IPS-20b (cell line): ENCODE measurements around the gene RALGPS1.
A peak's percentile ranks its signal among the peaks of the same experiment; 100 is the strongest.

ENCODE experiments used
- H3K27ac ChIP-seq: one replicate; pipeline ENCODE4 v1.5.1; 2013; ENCODE audit warnings: low read length
- H3K27me3 ChIP-seq: 2 replicates; pipeline ENCODE4 v1.6.1; 2013; ENCODE audit warnings: mild to moderate bottlenecking, low read length, inconsistent platforms; ENCODE audit not compliant: insufficient read depth
- H3K36me3 ChIP-seq: 2 replicates; pipeline ENCODE4 v1.6.1; 2013; ENCODE audit warnings: low read depth, mild to moderate bottlenecking, inconsistent platforms, low read length, moderate library complexity; ENCODE audit not compliant: insufficient read depth
- H3K4me1 ChIP-seq: 2 replicates; pipeline ENCODE4 v1.6.1; 2013; ENCODE audit warnings: mild to moderate bottlenecking, control low read depth, inconsistent platforms, low read length, moderate library complexity; ENCODE audit not compliant: insufficient read depth
- H3K4me3 ChIP-seq: 2 replicates; pipeline ENCODE4 v1.5.1; 2013; ENCODE audit warnings: mild to moderate bottlenecking, low read length, inconsistent platforms
- H3K9ac ChIP-seq: 2 replicates; pipeline ENCODE4 v1.6.1; 2013; ENCODE audit warnings: low read depth, mild to moderate bottlenecking, inconsistent platforms, low read length, moderate library complexity
- H3K9me3 ChIP-seq: 2 replicates; pipeline ENCODE4 v1.6.1; 2013; ENCODE audit warnings: mild to moderate bottlenecking, low read depth, low read length, inconsistent platforms; ENCODE audit not compliant: insufficient read depth

Gene RALGPS1

GRCh38 chr9:127102176-127102575, 187.6 kb downstream of the RALGPS1 start:
- Histone ChIP-seq H3K4me1 (no peaks in the 10 kb centered on the region), H3K9ac (no peak overlapping the region), H3K9me3 (no peaks in the 10 kb centered on the region), H3K4me3 (no peak overlapping the region), H3K27me3 (no peaks in the 10 kb centered on the region), H3K27ac (no peak overlapping the region), H3K36me3 (peaks cover 6% of the 10 kb centered on the region; the same call in 1 of the 2 replicates)

- H3K27ac ChIP-seq = no peak overlapping the region
- no peaks in the 10 kb centered on the region for H3K27me3 ChIP-seq
- H3K4me1 ChIP-seq = no peaks in the 10 kb centered on the region
- no peak overlapping the region for H3K4me3 ChIP-seq
- peaks cover 6% of the 10 kb centered on the region; the same call in 1 of the 2 replicates for H3K36me3 ChIP-seq
- H3K9ac ChIP-seq = no peak overlapping the region
- H3K9me3 ChIP-seq = no peaks in the 10 kb centered on the region
These were observed 188.2 kb downstream of the RALGPS1 start for GRCh38 chr9:127102788-127103187.

- Histone ChIP-seq H3K4me1 (no peaks in the 10 kb centered on the region), H3K27me3 (no peaks in the 10 kb centered on the region), H3K9ac (no peak overlapping the region), H3K9me3 (no peaks in the 10 kb centered on the region), H3K27ac (no peak overlapping the region), H3K4me3 (no peak overlapping the region), H3K36me3 (peaks cover 6% of the 10 kb centered on the region; the same call in 1 of the 2 replicates)
These were observed 190.2 kb downstream of the RALGPS1 start for GRCh38 chr9:127104581-127105311.

GRCh38 chr9:127105805-127106465, 191.4 kb downstream of the RALGPS1 start:
- Histone ChIP-seq H3K9me3 (no peaks in the 10 kb centered on the region), H3K9ac (no peak overlapping the region), H3K27ac (no peak overlapping the region), H3K36me3 (peaks cover 6% of the 10 kb centered on the region; the same call in 1 of the 2 replicates), H3K27me3 (no peaks in the 10 kb centered on the region), H3K4me1 (0 out of 2 replicates have a peak, but pooled peaks cover 1% of the 10 kb centered on the region), H3K4me3 (no peak overlapping the region)

GRCh38 chr9:127106466-127106855, 191.9 kb downstream of the RALGPS1 start:
- peaks cover 6% of the 10 kb centered on the region for H3K4me1 ChIP-seq

GRCh38 chr9:127107171-127107928, 192.8 kb downstream of the RALGPS1 start:
- Histone ChIP-seq H3K4me3 (no peak overlapping the region), H3K27ac (no peak overlapping the region), H3K27me3 (no peaks in the 10 kb centered on the region), H3K36me3 (peaks cover 6% of the 10 kb centered on the region; the same call in 1 of the 2 replicates), H3K9ac (no peak overlapping the region), H3K4me1 (peaks cover 12% of the 10 kb centered on the region), H3K9me3 (no peaks in the 10 kb centered on the region)

More at GRCh38 chr9:127106466-127106855, 191.9 kb downstream of the RALGPS1 start:
- no peak overlapping the region for H3K9ac ChIP-seq
- no peaks in the 10 kb centered on the region for H3K27me3 ChIP-seq
- no peak overlapping the region for H3K27ac ChIP-seq
- H3K36me3 ChIP-seq = peaks cover 6% of the 10 kb centered on the region; the same call in 1 of the 2 replicates
- H3K4me3 ChIP-seq = no peak overlapping the region
- no peaks in the 10 kb centered on the region for H3K9me3 ChIP-seq

- H3K27me3 ChIP-seq = no peaks in the 10 kb centered on the region
- no peak overlapping the region for H3K27ac ChIP-seq
- H3K4me1 ChIP-seq = peaks cover 19% of the 10 kb centered on the region
- no peaks in the 10 kb centered on the region for H3K9me3 ChIP-seq
- H3K36me3 ChIP-seq = peaks cover 6% of the 10 kb centered on the region; the same call in 1 of the 2 replicates
- H3K9ac ChIP-seq = no peak overlapping the region
- H3K4me3 ChIP-seq = no peak overlapping the region
These were observed 193.6 kb downstream of the RALGPS1 start for GRCh38 chr9:127107929-127108876.

GRCh38 chr9:127109212-127109711, 194.7 kb downstream of the RALGPS1 start:
- no peaks in the 10 kb centered on the region for H3K9me3 ChIP-seq
- H3K4me3 ChIP-seq = no peak overlapping the region
- peaks cover 6% of the 10 kb centered on the region; the same call in 1 of the 2 replicates for H3K36me3 ChIP-seq
- H3K27ac ChIP-seq = no peak overlapping the region
- no peaks in the 10 kb centered on the region for H3K27me3 ChIP-seq
- peaks cover 19% of the 10 kb centered on the region for H3K4me1 ChIP-seq
- no peak overlapping the region for H3K9ac ChIP-seq

GRCh38 chr9:127112056-127112455, 197.5 kb downstream of the RALGPS1 start:
- Histone ChIP-seq H3K36me3 (no peaks in the 10 kb centered on the region), H3K9ac (peak overlapping the region; percentile 7; the same call in 1 of the 2 replicates), H3K4me1 (peaks cover 19% of the 10 kb centered on the region), H3K4me3 (no peak overlapping the region), H3K27me3 (no peaks in the 10 kb centered on the region), H3K27ac (peak overlapping the region; percentile 52), H3K9me3 (no peaks in the 10 kb centered on the region)

GRCh38 chr9:127112735-127113161, 198.2 kb downstream of the RALGPS1 start:
- Histone ChIP-seq H3K36me3 (no peaks in the 10 kb centered on the region), H3K4me1 (peaks cover 19% of the 10 kb centered on the region), H3K9ac (no peak overlapping the region), H3K27ac (peak overlapping the region; percentile 52), H3K4me3 (0 out of 2 replicates have a peak overlapping the region, but pooled peaks have one; percentile 8), H3K9me3 (no peaks in the 10 kb centered on the region), H3K27me3 (no peaks in the 10 kb centered on the region)
